ENCODE results near the gene GFRA1.

- TF ChIP-seq ZNF48 (tag by site-specific recombination; IDR thresholded peaks at IDR 0.05): no peak
- TF ChIP-seq AEBP2 (tag by site-specific recombination; IDR thresholded peaks at IDR 0.05; ENCODE audit: borderline replicate concordance): no peak
- no peak for TF ChIP-seq CTCF (tag by site-specific recombination; IDR thresholded peaks at IDR 0.05)
Observed at GRCh38 chr10:116241085-116241484, 31.9 kb downstream of the GFRA1 start.

All from HEK293 (cell line).